GM12875 (cell line): Measurements from ENCODE around the gene RPL11.
"Not testable (repeated sequence)": the region's sequence is repeated elsewhere in the genome, so short reads cannot be mapped to it uniquely, and the experiment has no call there.

ENCODE experiments used
- H3K4me3 ChIP-seq: one replicate; pipeline ENCODE4 v1.5.1; 2011; ENCODE audit warnings: low read depth, low read length, control low read depth
- TF ChIP-seq, protein P1 (sequence below): IDR thresholded peaks from 2 replicates; pipeline ENCODE4 v1.5.1; 2011; ENCODE audit warnings: low read depth, mild to moderate bottlenecking, control low read depth, inconsistent platforms, low read length, moderate library complexity, borderline replicate concordance; ENCODE audit not compliant: insufficient read depth

RPL11 gene

DNA sequence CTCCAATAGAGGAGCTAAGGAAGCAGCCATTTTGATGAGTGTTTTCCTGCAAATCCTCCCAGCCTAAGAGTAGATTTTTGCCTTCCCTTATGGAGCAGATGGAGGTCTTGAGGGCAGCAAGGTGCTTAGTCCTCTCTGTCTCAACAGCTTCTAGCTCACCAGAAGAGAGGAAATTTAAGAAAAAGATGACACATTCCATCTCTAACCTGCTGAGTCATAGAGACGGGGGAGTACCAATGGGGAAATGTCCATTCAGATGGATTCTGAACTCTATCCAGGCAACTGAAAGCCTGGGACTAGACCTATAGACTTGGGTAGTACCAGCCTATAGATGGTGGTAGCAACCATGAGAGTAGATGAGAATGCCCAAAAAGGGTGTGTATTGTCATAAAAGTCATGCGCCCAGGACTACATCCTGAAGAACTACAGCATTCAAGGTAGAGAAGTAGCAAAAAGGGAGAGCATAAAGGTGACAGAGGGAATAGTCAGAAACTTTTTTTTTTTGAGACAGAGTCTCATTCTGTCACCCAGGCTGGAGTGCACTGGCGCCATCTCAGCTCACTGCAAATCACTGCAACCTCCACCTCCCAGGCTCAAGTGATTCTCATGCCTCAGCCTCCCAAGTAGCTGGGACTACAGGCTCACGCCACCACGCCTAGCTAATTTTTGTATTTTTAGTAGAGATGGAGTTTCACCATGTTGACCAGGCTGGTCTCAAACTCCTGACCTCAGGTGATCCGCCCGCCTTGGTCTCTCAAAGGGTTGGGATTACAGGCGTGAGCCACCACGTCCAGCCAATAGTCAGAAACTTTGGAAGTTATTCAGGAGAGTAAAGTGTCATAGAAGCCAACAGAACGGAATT is 41.0 kb downstream of the RPL11 start:
- TF ChIP-seq, protein P1, sequence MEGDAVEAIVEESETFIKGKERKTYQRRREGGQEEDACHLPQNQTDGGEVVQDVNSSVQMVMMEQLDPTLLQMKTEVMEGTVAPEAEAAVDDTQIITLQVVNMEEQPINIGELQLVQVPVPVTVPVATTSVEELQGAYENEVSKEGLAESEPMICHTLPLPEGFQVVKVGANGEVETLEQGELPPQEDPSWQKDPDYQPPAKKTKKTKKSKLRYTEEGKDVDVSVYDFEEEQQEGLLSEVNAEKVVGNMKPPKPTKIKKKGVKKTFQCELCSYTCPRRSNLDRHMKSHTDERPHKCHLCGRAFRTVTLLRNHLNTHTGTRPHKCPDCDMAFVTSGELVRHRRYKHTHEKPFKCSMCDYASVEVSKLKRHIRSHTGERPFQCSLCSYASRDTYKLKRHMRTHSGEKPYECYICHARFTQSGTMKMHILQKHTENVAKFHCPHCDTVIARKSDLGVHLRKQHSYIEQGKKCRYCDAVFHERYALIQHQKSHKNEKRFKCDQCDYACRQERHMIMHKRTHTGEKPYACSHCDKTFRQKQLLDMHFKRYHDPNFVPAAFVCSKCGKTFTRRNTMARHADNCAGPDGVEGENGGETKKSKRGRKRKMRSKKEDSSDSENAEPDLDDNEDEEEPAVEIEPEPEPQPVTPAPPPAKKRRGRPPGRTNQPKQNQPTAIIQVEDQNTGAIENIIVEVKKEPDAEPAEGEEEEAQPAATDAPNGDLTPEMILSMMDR: no peak
- H3K4me3 ChIP-seq: no peak overlapping the region

DNA sequence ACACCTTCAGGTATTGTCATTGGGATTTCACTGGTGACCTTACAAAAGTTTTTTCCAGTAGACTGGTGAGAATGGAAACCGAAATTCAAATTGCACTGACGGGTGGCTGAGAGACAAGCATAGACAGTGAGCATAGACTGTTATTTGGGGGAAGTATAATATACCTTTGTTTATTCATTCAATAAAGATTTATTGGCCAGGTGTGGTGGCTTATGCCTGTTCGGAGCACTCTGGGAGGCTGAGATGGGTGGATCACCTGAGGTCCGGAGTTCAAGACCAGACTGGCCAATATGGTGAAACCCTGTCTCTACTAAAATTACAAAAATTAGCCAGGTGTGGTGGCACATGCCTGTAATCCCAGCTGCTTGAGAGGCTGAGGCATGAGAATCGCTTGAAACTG is 41.7 kb downstream of the RPL11 start:
- H3K4me3 ChIP-seq: not testable (repeated sequence)

DNA sequence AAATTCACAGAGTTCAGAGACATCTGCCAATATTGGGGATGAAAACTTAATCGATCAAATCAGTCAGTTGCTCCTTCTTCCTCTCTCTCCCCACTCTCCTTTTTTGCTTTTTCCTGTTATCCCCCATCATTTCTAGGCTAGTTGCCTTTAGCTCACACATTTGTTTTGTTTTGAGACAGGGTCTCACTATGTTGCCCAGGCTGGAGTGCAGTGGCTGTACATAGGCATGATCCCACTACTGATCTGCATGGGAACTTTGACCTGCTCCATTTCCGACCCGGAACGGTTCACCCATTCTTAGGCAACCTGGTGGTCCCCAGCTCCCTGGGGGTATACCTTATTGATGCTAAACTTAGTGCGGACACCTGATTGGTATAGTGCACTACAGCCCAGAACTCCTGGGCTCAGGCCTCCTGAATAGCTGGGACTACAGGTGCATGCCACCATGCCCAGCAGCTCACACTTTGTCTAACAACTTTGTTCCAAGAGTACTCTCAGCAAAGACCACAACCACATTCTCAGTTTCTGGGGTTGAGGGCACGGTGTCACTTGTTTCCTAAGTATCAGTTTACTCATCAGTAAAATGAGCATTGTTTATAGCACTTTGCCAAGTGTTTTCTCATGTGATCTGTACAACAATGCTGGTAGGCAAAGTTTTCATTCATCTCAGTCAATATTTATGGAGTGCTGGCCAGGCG is 45.0 kb downstream of the RPL11 start:
- TF ChIP-seq, protein P1: no peak
- H3K4me3 ChIP-seq: no peak overlapping the region

DNA sequence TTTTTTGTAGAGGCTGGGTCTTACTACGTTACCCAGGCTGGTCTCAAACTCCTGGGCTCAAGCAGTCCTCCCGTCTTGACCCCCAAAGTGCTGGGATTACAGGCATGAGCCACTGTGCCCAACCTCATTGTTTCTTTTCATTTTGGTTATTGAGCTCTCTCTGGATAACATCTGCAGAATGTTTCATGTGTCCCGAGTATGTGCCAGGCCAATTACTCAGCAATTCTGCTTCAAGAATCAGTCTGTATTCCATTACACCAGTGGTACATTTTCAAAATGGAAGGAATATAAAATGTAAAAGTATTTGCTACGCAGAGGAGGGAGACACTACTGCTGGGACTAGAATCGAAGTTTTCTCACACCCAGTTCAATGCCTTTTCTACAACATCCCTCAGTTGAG is 50.0 kb downstream of the RPL11 start:
- TF ChIP-seq, protein P1: no peak
- no peak overlapping the region for H3K4me3 ChIP-seq

DNA sequence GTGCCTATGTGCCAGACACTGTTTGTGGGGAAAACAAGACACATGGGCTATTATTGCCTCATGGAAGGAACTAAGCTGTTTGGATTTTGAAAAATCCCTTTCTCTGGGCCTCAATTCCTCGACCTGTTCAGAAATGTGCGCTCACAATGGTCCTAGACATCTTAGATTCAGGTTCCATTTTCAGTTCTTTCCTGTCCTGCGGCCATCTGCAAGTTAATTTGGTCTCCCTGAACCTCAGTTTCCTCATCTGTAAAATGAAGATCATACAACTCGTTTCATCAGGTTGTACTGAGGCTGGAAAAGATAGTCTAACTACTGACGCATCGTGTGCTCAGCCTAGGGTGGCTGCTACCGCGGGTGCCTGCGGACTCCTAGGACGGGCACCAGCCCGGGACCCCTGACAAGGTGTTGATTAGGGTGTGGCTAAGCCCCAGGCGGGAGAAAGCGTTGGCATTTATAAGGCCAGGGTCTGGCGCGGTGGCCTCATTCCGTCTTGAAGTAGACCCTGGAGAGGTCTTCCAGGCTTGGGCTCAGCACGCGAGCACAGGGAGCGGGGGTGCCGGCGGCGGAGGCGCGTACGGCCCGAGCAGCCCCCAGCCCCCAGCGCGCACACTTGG is 51.2 kb downstream of the RPL11 start:
- TF ChIP-seq, protein P1: no peak
- peak overlapping the region; percentile 95 for H3K4me3 ChIP-seq

DNA sequence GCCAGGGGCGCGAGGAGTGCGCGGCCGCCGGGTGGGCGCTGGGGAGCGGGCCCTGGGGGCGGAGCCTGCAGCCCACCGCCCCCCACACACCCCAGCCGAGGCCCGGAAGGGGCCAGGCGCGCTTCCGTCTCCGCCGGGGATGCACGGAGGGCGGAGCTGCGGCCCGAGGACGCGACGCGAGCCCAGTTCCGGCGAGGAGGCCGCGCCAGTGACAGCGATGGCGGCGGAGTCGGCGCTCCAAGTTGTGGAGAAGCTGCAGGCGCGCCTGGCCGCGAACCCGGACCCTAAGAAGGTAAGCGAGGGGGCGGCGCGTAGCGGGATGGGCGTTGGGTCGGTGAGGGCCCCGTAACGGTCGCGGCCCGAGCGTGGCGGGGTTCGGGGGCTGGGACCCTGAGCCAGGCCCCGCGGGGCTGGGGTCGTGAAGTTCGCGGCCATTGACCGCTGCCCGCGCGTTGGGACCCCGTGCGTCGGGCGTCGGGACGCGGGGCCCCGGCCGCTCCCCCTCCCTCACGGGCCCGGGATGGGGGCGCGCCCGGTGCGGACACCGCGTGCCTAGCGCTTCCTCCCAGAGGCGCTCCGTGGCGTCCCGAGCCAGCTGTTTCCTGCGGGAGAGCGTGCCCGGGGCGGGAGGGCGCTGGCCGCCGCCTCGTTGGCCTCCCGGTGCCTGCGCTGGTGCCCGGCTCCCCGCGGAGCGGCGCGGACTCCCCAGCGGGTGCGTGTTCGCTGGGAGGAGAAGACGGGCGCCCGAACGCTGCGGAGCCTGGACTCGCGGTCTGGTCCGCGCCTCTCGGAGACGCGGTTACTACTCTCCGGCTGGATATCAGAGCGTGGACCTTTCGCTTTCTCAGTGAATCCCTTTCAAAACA is 51.9 kb downstream of the RPL11 start, which contains the start of gene ELOA:
Gene ELOA, plus strand, starts transcription at position 185 of the 866 bp plus-strand sequence. Its CDS starts 33 bp downstream, at position 218.
- peak within 1 kb of the TSS; percentile 95 for H3K4me3 ChIP-seq
- TF ChIP-seq, protein P1: no peak

DNA sequence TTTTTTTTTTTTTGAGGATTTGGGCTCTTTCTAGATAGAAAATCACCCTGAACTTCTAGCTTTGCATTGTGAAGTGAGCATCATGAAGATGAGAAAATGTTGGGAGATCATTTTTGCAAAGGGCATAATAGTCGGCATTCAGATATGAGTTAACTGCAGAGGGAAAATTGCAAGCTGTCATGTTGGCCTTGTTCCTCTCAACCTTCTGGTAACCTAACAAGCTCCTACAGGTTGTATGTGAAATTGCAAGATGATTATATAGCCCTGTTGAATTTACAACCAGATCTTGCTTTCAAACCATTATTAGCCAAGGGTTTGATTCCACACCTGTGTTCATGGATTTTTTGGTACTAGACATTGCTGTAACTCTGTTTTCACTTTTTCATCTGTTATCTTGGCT is 53.9 kb downstream of the RPL11 start:
- TF ChIP-seq, protein P1: peak; percentile 46
- no peak overlapping the region for H3K4me3 ChIP-seq
